Measurements from ENCODE around the gene GPR65. TPM values are rescaled to one million over a fixed set of nuclear protein-coding genes. Genes with fewer than 3 reads are reported as not detected.

Gene GPR65
- total RNA-seq, 1 experiment from 2014 or later: not detected

GRCh38 chr14:87961246-87961645 lies 43.7 kb upstream of the GPR65 start:
- intact Hi-C loops (cut with micrococcal nuclease; ENCODE audit: unreplicated experiment): no loop called here
- Histone ChIP-seq H3K27ac (no peak overlapping the region), H3K4me1 (replicated peaks; ENCODE audit: insufficient read depth) (no peaks in the 10 kb centered on the region), H3F3A (ENCODE audit: insufficient read depth, low read depth) (no peaks in the 10 kb centered on the region), H3K79me2 (ENCODE audit: low read depth) (no peaks in the 10 kb centered on the region), H3K9me3 (ENCODE audit: insufficient read depth, low read depth) (no peaks in the 10 kb centered on the region), H3K4me3 (no peak overlapping the region), H3K27me3 (ENCODE audit: insufficient read depth, low read depth) (no peaks in the 10 kb centered on the region), H3K4me2 (no peak overlapping the region), H3K9me2 (ENCODE audit: insufficient read depth) (no peaks in the 10 kb centered on the region), H4K20me1 (ENCODE audit: insufficient read depth) (no peaks in the 10 kb centered on the region), H3K36me3 (ENCODE audit: low read depth) (no peaks in the 10 kb centered on the region), H2AFZ (no peak overlapping the region)
- no TSS peak for BruUV-seq (replicated peaks)
- no peak for DNase-seq
- TF ChIP-seq CTCF (conservative IDR thresholded peaks at IDR 0.05) (no peak), EZH2 (IDR thresholded peaks at IDR 0.05; ENCODE audit: low read depth) (no peak)
- POLR2A ChIA-PET (ENCODE audit: unreplicated experiment): no interaction called here
- CTCF ChIA-PET: no interaction called here

- CTCF ChIA-PET: no interaction called here
- TF ChIP-seq CTCF (conservative IDR thresholded peaks at IDR 0.05): no peak
- TF ChIP-seq EZH2 (IDR thresholded peaks at IDR 0.05; ENCODE audit: low read depth): no peak
- no TSS peak for BruUV-seq (replicated peaks)
- POLR2A ChIA-PET (ENCODE audit: unreplicated experiment): no interaction called here
- Histone ChIP-seq H3K4me3 (no peak overlapping the region), H3F3A (ENCODE audit: insufficient read depth, low read depth) (no peaks in the 10 kb centered on the region), H3K9me2 (ENCODE audit: insufficient read depth) (no peaks in the 10 kb centered on the region), H3K4me2 (no peak overlapping the region), H3K9me3 (ENCODE audit: insufficient read depth, low read depth) (no peaks in the 10 kb centered on the region), H3K79me2 (ENCODE audit: low read depth) (no peaks in the 10 kb centered on the region), H3K27ac (no peak overlapping the region), H2AFZ (no peak overlapping the region), H3K4me1 (replicated peaks; ENCODE audit: insufficient read depth) (no peaks in the 10 kb centered on the region), H3K36me3 (ENCODE audit: low read depth) (no peaks in the 10 kb centered on the region), H4K20me1 (ENCODE audit: insufficient read depth) (no peaks in the 10 kb centered on the region), H3K27me3 (ENCODE audit: insufficient read depth, low read depth) (no peaks in the 10 kb centered on the region)
- intact Hi-C loops (cut with micrococcal nuclease; ENCODE audit: unreplicated experiment): no loop called here
- DNase-seq: no peak
These were observed 38.1 kb upstream of the GPR65 start for GRCh38 chr14:87966816-87967215.

- Histone ChIP-seq H3K9me2 (ENCODE audit: insufficient read depth) (no peaks in the 10 kb centered on the region), H3K9me3 (ENCODE audit: insufficient read depth, low read depth) (no peaks in the 10 kb centered on the region), H3K27me3 (ENCODE audit: insufficient read depth, low read depth) (no peaks in the 10 kb centered on the region), H3K36me3 (ENCODE audit: low read depth) (no peaks in the 10 kb centered on the region), H3K27ac (no peak overlapping the region), H3K4me2 (no peak overlapping the region), H3K79me2 (ENCODE audit: low read depth) (no peaks in the 10 kb centered on the region), H4K20me1 (ENCODE audit: insufficient read depth) (no peaks in the 10 kb centered on the region), H3K4me3 (no peak overlapping the region), H3F3A (ENCODE audit: insufficient read depth, low read depth) (no peaks in the 10 kb centered on the region), H3K4me1 (replicated peaks; ENCODE audit: insufficient read depth) (no peaks in the 10 kb centered on the region), H2AFZ (no peak overlapping the region)
- CTCF ChIA-PET: no interaction called here
- BruUV-seq (replicated peaks): no TSS peak
- POLR2A ChIA-PET (ENCODE audit: unreplicated experiment): no interaction called here
- TF ChIP-seq CTCF (conservative IDR thresholded peaks at IDR 0.05) (no peak), EZH2 (IDR thresholded peaks at IDR 0.05; ENCODE audit: low read depth) (no peak)
- intact Hi-C loops (cut with micrococcal nuclease; ENCODE audit: unreplicated experiment): no loop called here
- DNase-seq: no peak
These were observed 37.4 kb upstream of the GPR65 start for GRCh38 chr14:87967496-87967895.

Data from PC-9 (cell line).